ENCODE results near the gene STARD13.

DNA sequence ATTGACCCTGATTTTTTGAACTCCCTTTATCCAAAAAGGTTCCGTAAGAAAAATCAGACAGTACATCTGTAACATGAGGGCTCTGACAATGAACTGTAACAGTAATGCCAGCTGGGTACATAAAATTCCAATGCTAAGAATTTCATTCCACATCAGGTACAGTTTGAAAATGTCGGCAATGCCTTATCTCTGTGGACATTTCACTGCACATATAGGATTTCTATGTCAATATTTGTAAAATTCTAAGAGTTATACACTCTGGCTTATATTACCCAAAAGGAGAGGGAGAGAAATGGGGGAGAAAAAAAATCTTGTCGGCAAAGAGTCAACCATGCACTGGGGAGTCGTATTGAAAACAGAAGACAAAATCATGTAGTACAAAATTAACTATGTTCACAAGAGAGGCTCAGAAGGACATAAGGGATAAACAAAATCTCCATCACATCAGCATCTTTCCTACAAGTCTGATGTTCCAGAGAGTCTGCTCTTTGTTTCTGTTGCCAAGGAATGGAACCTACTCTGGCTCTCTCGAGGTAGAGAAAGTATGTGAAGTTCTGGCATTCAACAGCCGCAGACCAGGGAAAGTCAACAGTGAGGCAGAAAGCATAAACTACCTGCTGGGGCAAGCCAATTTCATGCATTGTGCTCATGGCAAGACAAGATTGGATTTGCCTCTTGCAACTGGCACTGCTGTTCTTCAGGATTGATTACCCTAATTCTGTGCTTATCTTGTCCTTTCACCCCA, 72.4 kb downstream of the STARD13 start:
- TF ChIP-seq, protein P1, sequence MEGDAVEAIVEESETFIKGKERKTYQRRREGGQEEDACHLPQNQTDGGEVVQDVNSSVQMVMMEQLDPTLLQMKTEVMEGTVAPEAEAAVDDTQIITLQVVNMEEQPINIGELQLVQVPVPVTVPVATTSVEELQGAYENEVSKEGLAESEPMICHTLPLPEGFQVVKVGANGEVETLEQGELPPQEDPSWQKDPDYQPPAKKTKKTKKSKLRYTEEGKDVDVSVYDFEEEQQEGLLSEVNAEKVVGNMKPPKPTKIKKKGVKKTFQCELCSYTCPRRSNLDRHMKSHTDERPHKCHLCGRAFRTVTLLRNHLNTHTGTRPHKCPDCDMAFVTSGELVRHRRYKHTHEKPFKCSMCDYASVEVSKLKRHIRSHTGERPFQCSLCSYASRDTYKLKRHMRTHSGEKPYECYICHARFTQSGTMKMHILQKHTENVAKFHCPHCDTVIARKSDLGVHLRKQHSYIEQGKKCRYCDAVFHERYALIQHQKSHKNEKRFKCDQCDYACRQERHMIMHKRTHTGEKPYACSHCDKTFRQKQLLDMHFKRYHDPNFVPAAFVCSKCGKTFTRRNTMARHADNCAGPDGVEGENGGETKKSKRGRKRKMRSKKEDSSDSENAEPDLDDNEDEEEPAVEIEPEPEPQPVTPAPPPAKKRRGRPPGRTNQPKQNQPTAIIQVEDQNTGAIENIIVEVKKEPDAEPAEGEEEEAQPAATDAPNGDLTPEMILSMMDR (IDR thresholded peaks at IDR 0.05), result no peak
- TF ChIP-seq EP300 (IDR thresholded peaks at IDR 0.05) (no peak), POLR2A (IDR thresholded peaks at IDR 0.05) (no peak)
